Measurements from ENCODE around the gene LEPR.

DNA sequence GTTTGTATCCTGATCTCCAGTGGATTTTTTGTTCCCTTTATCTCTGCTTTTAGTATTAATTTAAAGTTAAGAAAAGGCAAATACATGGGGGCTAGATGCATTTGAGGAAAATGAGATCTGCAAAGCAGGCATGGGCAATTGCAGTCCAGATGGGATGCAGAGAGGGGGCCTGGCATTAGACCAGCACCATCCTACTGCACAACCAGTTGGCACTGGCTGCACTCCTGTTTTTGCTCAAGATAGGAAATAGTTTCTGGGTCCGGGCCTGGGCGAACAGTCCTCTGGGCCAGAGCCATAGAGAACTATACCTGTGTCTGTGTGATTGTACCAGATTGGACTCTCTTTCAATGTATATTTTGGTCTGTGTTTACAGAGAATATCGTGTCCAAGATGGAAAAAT, 34.0 kb upstream of the LEPR start:
- TF ChIP-seq, protein P1, sequence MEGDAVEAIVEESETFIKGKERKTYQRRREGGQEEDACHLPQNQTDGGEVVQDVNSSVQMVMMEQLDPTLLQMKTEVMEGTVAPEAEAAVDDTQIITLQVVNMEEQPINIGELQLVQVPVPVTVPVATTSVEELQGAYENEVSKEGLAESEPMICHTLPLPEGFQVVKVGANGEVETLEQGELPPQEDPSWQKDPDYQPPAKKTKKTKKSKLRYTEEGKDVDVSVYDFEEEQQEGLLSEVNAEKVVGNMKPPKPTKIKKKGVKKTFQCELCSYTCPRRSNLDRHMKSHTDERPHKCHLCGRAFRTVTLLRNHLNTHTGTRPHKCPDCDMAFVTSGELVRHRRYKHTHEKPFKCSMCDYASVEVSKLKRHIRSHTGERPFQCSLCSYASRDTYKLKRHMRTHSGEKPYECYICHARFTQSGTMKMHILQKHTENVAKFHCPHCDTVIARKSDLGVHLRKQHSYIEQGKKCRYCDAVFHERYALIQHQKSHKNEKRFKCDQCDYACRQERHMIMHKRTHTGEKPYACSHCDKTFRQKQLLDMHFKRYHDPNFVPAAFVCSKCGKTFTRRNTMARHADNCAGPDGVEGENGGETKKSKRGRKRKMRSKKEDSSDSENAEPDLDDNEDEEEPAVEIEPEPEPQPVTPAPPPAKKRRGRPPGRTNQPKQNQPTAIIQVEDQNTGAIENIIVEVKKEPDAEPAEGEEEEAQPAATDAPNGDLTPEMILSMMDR (IDR thresholded peaks at IDR 0.05; ENCODE audit: low read depth, low read length), result no peak
- no peak for TF ChIP-seq EZH2phosphoT487 (IDR thresholded peaks at IDR 0.05; ENCODE audit: low read depth)
